Body of pancreas (tissue), 4 donors: ENCODE data around the gene DIS3L2. TPM values are rescaled to one million over a fixed set of nuclear protein-coding genes. Genes with fewer than 3 reads are reported as not detected.

Experiments used
- ATAC-seq: fragments of 150-250 bp; one replicate; pipeline ENCODE4 v1.9.1; 2016
- DNase-seq, 4 donors: peaks; one replicate each; pipeline ENCODE4 v3.0.0-alpha.2; 2019
- H3K27ac ChIP-seq, 4 donors: fragments of 200-600 bp; sonication (generic); 1 replicate in 3 of 4; 2 replicates in 1 of 4; pipeline versions ENCODE4 v1.5.1 to v1.6.1; 2016 to 2019; ENCODE audit warnings: mild to moderate bottlenecking in 1 of 4, mixed read lengths in 1 of 4, moderate library complexity in 1 of 4
- H3K27me3 ChIP-seq, 2 donors: fragments of 200-600 bp; sonication (generic); one replicate each; pipeline ENCODE4 v1.6.0; 2016; ENCODE audit warnings: mild to moderate bottlenecking in 1 of 2
- H3K36me3 ChIP-seq, 2 donors: fragments of 200-600 bp; sonication (generic); replicated peaks in 1 of 2; 2 replicates each; pipeline ENCODE4 v1.5.1; 2016; ENCODE audit warnings: low read depth in 2 of 2; ENCODE audit not compliant: insufficient read depth in 1 of 2
- H3K4me1 ChIP-seq: fragments of 200-600 bp; sonication (generic); one replicate; pipeline ENCODE4 v1.6.0; 2016
- H3K4me3 ChIP-seq, 2 donors: fragments of 200-600 bp; sonication (generic); 1 replicate in 1 of 2; 2 replicates in 1 of 2; pipeline ENCODE4 v1.5.1; 2016 to 2019
- H3K9me3 ChIP-seq, 3 donors: fragments of 200-600 bp; sonication (generic); 1 replicate in 2 of 3; 2 replicates in 1 of 3; pipeline ENCODE4 v1.5.1; 2016
- POLR2A ChIP-seq, 3 donors: fragments of 450-650 bp; IDR thresholded peaks; one replicate each; pipeline ENCODE4 v1.6.1; 2016; ENCODE audit warnings: antibody characterized with exemption in 3 of 3, mild to moderate bottlenecking in 2 of 3
- WGBS, 2 donors: methylation state at CpG; one replicate each; pipeline ENCODE4 v1.1.5; 2017; 5-methylcytosine and 5-hydroxymethylcytosine counted together
- intact Hi-C: fragments of 100-400 bp; cut with DNase I; formaldehyde crosslinking; loops from one replicate; pipeline ENCODE4 v1.15.1; 2023
- total RNA-seq, 2 donors: library from RNA; depleted of rRNA; stranded (reverse); fragments of >200 nt; gene quantifications; one replicate each; pipeline ENCODE4 v1.1.0, GENCODE V29; 2016
- TF ChIP-seq, protein P1 (sequence below), 7 experiments: fragments of 450-650 bp in 4 of 7; fragments of 200-600 bp in 3 of 7; sonication (generic) in 3 of 7; IDR thresholded peaks; one replicate each; pipeline ENCODE4 v1.5.1; 2016 to 2019; ENCODE audit warnings: antibody characterized with exemption in 7 of 7

The DIS3L2 gene
- total RNA-seq, 2 donors from 2014 or later, result 27.8 to 113 TPM

DNA sequence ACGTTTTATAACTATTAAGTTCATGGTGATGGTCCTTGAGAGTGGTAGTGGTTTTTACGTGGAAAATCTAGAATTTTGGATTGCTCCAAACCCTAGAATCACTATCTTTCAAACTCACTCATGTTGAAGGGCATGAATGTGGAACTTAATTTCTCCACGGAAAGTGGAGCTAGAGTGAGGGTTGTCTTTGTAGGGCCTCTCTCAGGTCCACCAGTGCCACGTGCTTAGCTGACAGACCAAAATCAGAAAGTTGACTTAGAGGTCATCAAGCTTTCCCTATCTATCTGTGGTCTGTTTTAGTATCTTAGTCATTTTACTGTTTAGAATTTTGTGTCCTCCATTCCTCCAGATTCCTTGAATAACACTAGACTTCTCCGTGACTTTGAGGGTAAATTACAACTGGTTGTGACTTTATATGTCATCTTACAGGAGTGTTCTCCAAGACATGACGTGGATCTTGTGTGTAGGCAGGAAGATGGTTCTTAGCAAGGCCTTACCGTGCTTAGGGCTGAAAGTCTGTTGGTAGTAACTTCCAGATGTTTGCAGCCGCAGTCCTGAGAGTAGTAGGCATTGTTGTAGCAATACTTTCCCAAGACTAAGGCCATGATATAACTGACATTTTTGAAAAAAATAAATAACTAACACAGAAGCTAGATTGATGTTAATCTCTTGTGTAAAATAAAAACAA is 26.8 kb downstream of the DIS3L2 start:
- Histone ChIP-seq H3K36me3 (no peaks in the 10 kb centered on the region), H3K27ac (no peak overlapping the region), H3K9me3 (no peaks in the 10 kb centered on the region), H3K4me3 (no peak overlapping the region), H3K27me3 (no peaks in the 10 kb centered on the region), H3K4me1 (no peaks in the 10 kb centered on the region)
- TF ChIP-seq, protein P1, sequence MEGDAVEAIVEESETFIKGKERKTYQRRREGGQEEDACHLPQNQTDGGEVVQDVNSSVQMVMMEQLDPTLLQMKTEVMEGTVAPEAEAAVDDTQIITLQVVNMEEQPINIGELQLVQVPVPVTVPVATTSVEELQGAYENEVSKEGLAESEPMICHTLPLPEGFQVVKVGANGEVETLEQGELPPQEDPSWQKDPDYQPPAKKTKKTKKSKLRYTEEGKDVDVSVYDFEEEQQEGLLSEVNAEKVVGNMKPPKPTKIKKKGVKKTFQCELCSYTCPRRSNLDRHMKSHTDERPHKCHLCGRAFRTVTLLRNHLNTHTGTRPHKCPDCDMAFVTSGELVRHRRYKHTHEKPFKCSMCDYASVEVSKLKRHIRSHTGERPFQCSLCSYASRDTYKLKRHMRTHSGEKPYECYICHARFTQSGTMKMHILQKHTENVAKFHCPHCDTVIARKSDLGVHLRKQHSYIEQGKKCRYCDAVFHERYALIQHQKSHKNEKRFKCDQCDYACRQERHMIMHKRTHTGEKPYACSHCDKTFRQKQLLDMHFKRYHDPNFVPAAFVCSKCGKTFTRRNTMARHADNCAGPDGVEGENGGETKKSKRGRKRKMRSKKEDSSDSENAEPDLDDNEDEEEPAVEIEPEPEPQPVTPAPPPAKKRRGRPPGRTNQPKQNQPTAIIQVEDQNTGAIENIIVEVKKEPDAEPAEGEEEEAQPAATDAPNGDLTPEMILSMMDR (IDR thresholded peaks at IDR 0.05), result no peak
- no peak for TF ChIP-seq POLR2A (IDR thresholded peaks at IDR 0.05)
- 79 to 81% methylated on average over 8 of the region's 8 CpGs for WGBS, 2 donors
- ATAC-seq (no peak), DNase-seq (no peak)
- intact Hi-C loops, result no loop called here

DNA sequence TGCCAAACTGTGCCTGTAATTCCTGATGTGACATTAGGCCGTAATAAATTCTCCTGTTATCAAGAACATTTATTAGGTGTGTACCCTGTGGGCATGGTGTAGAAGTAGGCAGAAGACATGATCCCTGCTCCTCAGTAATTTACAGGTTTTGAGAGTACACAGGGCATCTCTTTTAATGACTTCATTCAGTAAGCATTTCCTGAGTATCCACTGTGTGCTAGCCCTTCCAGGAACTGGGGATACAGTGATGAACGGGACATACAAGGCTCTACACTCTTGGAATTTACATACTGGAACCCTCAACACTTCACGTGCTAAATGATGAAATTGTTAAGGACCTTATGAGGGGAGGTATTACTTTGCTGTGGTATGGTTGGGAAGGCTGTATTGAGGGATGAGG is 30.2 kb downstream of the DIS3L2 start:
- ATAC-seq, result no peak
- Histone ChIP-seq H3K4me1 (no peaks in the 10 kb centered on the region), H3K9me3 (no peaks in the 10 kb centered on the region), H3K4me3 (no peak overlapping the region), H3K36me3 (no peaks in the 10 kb centered on the region), H3K27ac (no peak overlapping the region), H3K27me3 (no peaks in the 10 kb centered on the region)
- TF ChIP-seq, protein P1 (IDR thresholded peaks at IDR 0.05), result no peak
- TF ChIP-seq POLR2A (IDR thresholded peaks at IDR 0.05), result no peak
- intact Hi-C loops, result no loop called here
- DNase-seq, result no peak
- 80 to 91% methylated on average over 3 of the region's 3 CpGs for WGBS, 2 donors

DNA sequence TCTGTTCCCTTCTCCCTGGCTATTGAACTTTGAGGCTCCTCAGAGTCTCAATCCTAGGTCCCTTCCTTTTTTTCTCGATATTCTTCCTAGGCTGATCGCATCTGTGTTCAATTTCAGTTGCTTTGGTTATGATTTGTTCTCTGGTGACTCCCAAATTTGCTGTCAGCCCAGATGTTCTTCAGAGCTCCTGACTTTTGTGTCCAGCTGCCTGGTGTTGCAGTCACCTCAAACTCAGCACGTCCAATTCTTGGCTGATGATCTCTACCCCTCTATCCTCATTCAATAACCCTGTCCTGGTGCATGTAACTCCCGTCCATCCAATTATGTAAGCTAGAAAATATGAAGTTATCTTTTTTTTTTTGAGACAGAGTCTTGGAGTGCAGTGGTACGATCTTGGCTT is 31.4 kb downstream of the DIS3L2 start:
- Histone ChIP-seq H3K27ac (no peak overlapping the region), H3K4me3 (no peak overlapping the region), H3K9me3 (no peaks in the 10 kb centered on the region), H3K36me3 (no peaks in the 10 kb centered on the region), H3K4me1 (no peaks in the 10 kb centered on the region), H3K27me3 (no peaks in the 10 kb centered on the region)
- WGBS, 2 donors, result 60 to 77% methylated on average over 5 of the region's 5 CpGs
- TF ChIP-seq, protein P1 (IDR thresholded peaks at IDR 0.05), result no peak
- TF ChIP-seq POLR2A (IDR thresholded peaks at IDR 0.05), result no peak
- intact Hi-C loops, result no loop called here
- DNase-seq, result no peak
- no peak for ATAC-seq

DNA sequence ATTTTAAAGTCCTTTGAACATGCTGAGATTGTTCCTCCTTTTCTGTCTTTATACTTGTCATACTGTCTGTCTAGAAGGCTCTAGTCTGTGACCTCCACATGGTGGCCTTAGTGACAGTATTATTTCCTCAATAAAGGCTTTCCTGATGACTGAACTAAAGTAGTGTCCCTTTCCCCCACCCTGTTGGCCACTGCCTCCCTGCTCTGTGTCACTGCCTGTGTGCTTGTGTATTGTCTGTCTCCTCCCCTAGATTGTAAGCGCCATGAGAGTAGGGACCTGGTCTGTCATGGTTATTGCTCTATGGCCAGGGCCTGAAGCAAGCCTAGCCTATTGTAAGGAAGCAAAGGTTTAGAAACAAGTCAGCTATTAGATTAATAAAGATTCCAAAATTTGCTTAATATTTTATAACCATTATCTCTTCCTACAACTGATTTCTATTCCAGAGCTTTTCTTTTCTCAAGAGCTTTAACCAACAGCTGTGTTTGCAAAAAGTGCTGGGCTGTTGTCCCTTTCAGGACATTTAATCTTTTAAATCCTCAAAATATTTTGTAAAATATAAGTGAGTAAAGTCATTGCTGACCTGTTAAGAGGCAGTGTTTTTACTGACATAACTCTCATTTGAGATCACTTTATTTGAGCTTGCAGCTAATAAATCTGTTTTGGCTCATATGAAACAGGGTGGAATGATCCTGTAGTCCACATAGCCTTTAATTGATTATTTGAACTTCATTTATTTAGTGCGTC is 35.5 kb downstream of the DIS3L2 start:
- ATAC-seq (no peak), DNase-seq (no peak)
- Histone ChIP-seq H3K36me3 (no peaks in the 10 kb centered on the region), H3K27ac (no peak overlapping the region), H3K9me3 (no peaks in the 10 kb centered on the region), H3K4me1 (no peaks in the 10 kb centered on the region), H3K27me3 (no peaks in the 10 kb centered on the region), H3K4me3 (no peak overlapping the region)
- intact Hi-C loops, result no loop called here
- 90 to 95% methylated on average over 2 of the region's 2 CpGs for WGBS, 2 donors
- TF ChIP-seq POLR2A (IDR thresholded peaks at IDR 0.05), result no peak
- TF ChIP-seq, protein P1 (IDR thresholded peaks at IDR 0.05), result no peak
